Progenitor cell of endocrine pancreas (in vitro differentiated cells): ENCODE results near the gene INIP. TPM values are rescaled to one million over a fixed set of nuclear protein-coding genes. Genes with fewer than 3 reads are reported as not detected.

Experiments used
- DNase-seq: peaks from one replicate; pipeline ENCODE4 v3.0.0; 2021; ENCODE audit warnings: low spot score; ENCODE audit not compliant: unreplicated experiment
- H3K27ac Mint-ChIP-seq: 2 replicates; pipeline ENCODE4 v1.8.0; 2021; ENCODE audit warnings: mild to moderate bottlenecking, moderate library complexity, mixed read lengths
- H3K27me3 Mint-ChIP-seq: 2 replicates; pipeline ENCODE4 v1.8.0; 2021; ENCODE audit warnings: mixed read lengths
- H3K36me3 Mint-ChIP-seq: 2 replicates; pipeline ENCODE4 v1.8.0; 2022; ENCODE audit warnings: mixed read lengths; ENCODE audit not compliant: insufficient read depth
- H3K4me1 Mint-ChIP-seq: 2 replicates; pipeline ENCODE4 v1.8.0; 2021; ENCODE audit warnings: low read depth, mixed read lengths
- H3K4me3 Mint-ChIP-seq: 2 replicates; pipeline ENCODE4 v1.8.0; 2021; ENCODE audit warnings: low read depth, mild to moderate bottlenecking, moderate library complexity, mixed read lengths
- H3K9me3 Mint-ChIP-seq: 2 replicates; pipeline ENCODE4 v1.8.0; 2021; ENCODE audit warnings: low read depth, mixed read lengths
- CTCF ChIP-seq: fragments of 200-600 bp; sonication (generic); IDR thresholded peaks from one replicate; pipeline ENCODE4 v1.5.0; 2021; ENCODE audit warnings: antibody characterized with exemption, mild to moderate bottlenecking; ENCODE audit not compliant: unreplicated experiment
- total RNA-seq: library from RNA; stranded (reverse); gene quantifications from 2 replicates; pipeline ENCODE4 v1.2.1, GENCODE V29; 2021

INIP gene
- total RNA-seq, 1 donor from 2014 or later: 32.6 TPM

DNA sequence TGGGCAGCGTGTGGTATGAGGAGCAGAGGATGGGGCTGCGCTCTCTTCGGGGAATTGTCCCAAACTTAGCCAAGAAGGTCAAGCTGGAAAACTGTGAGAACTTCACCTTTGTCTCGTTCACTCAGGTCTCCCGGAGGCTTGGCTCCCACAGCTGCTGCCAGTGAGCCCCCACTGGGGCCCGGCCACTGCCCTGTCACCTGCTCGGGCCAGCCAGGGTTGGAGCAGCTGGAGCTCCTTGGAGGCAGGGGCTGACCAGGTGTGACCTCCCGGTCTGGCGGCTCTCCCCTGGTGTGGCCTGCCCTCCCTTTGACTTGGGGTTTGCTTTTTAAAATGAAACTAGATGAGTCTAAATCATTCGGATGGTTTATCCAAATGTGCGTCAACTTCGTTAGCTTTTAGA, 58.0 kb downstream of the INIP start:
- peak overlapping the region; percentile 18 for H3K27ac Mint-ChIP-seq
- H3K4me3 Mint-ChIP-seq: no peak overlapping the region

GRCh38 chr9:112655668-112656067, 62.2 kb downstream of the INIP start:
- no peak for DNase-seq
- Mint-ChIP-seq H3K4me3 (no peak overlapping the region), H3K27me3 (no peaks in the 10 kb centered on the region), H3K36me3 (peaks cover 35% of the 10 kb centered on the region), H3K27ac (peak overlapping the region; percentile 87), H3K9me3 (peaks cover 7% of the 10 kb centered on the region), H3K4me1 (peaks cover 5% of the 10 kb centered on the region)
- TF ChIP-seq CTCF: no peak

More for the DNA sequence above, 58.0 kb downstream of the INIP start:
- no peaks in the 10 kb centered on the region for H3K27me3 Mint-ChIP-seq
- DNase-seq: no peak
- H3K9me3 Mint-ChIP-seq: no peaks in the 10 kb centered on the region
- TF ChIP-seq CTCF: no peak
- peaks cover 13% of the 10 kb centered on the region for H3K36me3 Mint-ChIP-seq
- H3K4me1 Mint-ChIP-seq: peaks cover 5% of the 10 kb centered on the region

DNA sequence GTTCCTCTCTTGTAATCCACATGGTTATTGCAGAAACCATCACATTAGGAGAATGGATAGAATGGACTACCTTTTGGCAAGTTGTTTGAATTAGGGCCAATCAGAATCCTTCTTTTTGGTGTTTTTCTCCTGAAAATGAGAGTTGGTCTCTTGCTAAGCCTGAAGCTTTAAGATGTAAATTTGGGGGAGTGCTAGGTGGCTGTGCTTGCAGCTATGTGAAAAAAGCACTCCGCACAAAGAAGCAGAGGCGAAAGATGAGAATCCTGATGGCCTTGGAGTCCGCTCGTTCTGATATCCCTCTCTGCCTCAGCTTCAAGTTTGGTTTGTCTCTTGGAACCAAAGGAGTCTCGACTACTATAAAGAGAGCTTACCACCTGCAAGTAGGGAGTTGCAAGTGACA, 63.6 kb downstream of the INIP start:
- Mint-ChIP-seq H3K4me3 (no peak overlapping the region), H3K27ac (no peak overlapping the region), H3K27me3 (no peaks in the 10 kb centered on the region), H3K4me1 (peaks cover 5% of the 10 kb centered on the region), H3K36me3 (peaks cover 38% of the 10 kb centered on the region), H3K9me3 (peaks cover 7% of the 10 kb centered on the region)
- no peak for TF ChIP-seq CTCF
- no peak for DNase-seq

DNA sequence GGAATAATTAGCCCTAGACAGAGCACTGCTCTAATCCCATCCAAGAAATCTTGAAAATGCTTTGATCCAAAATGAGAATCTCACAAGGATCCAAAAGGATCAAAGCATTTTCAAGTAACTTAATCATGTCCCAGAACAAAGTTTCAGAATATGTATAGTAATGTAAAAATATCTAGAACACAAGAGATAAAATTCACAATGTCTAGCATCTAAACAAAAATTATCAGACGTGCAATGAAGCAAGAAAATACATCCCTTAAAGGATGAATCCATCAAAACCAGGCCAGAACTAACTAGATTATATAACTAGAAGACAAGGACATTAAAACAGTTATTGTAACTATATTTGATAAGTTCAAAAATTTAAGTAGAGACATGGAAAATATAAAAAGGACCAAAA, 69.3 kb downstream of the INIP start:
- H3K36me3 Mint-ChIP-seq: peaks cover 58% of the 10 kb centered on the region
- DNase-seq: no peak
- H3K27me3 Mint-ChIP-seq: no peaks in the 10 kb centered on the region
- TF ChIP-seq CTCF: no peak
- H3K4me1 Mint-ChIP-seq: no peaks in the 10 kb centered on the region
- H3K4me3 Mint-ChIP-seq: no peak overlapping the region
- no peak overlapping the region for H3K27ac Mint-ChIP-seq
- H3K9me3 Mint-ChIP-seq: peaks cover 15% of the 10 kb centered on the region

GRCh38 chr9:112647596-112647995, 70.3 kb downstream of the INIP start:
- Mint-ChIP-seq H3K4me3 (no peak overlapping the region), H3K27ac (no peak overlapping the region), H3K9me3 (peaks cover 14% of the 10 kb centered on the region), H3K36me3 (peaks cover 49% of the 10 kb centered on the region), H3K4me1 (no peaks in the 10 kb centered on the region), H3K27me3 (no peaks in the 10 kb centered on the region)
- no peak for TF ChIP-seq CTCF
- DNase-seq: no peak
